HG03196 (cell line): ENCODE data around the gene FOXO1.
A peak's percentile ranks its signal among the peaks of the same experiment; 100 is the strongest.
"Not testable (repeated sequence)": the region's sequence is repeated elsewhere in the genome, so short reads cannot be mapped to it uniquely, and the experiment has no call there.

Source experiments
- ATAC-seq: cut with Tn5 transposase; IDR thresholded peaks from one replicate; pipeline ENCODE4 v1.9.1; 2021; ENCODE audit not compliant: unreplicated experiment

Gene FOXO1

GRCh38 chr13:40666045-40666932, at the start of gene FOXO1:
Gene FOXO1 (minus strand): TSS chr13:40666641. CDS start chr13:40666212, 429 bp downstream.
- peak; percentile 45 for ATAC-seq

GRCh38 chr13:40714433-40714832, 48.0 kb upstream of the FOXO1 start:
- not testable (repeated sequence) for ATAC-seq

- no peak for ATAC-seq
Observed at GRCh38 chr13:40706439-40706838, 40.0 kb upstream of the FOXO1 start.

GRCh38 chr13:40697711-40698110, 31.3 kb upstream of the FOXO1 start:
- no peak for ATAC-seq

GRCh38 chr13:40694426-40694825, 28.0 kb upstream of the FOXO1 start:
- ATAC-seq: no peak

GRCh38 chr13:40692946-40693345, 26.5 kb upstream of the FOXO1 start:
- ATAC-seq: peak; percentile 58

GRCh38 chr13:40688781-40689180, 22.3 kb upstream of the FOXO1 start:
- ATAC-seq: no peak

GRCh38 chr13:40682449-40683240, 16.2 kb upstream of the FOXO1 start:
- no peak for ATAC-seq

GRCh38 chr13:40681341-40682146, 15.1 kb upstream of the FOXO1 start:
- no peak for ATAC-seq

GRCh38 chr13:40680659-40681323, 14.3 kb upstream of the FOXO1 start:
- no peak for ATAC-seq

- ATAC-seq: no peak
Observed at GRCh38 chr13:40679480-40679985, 13.1 kb upstream of the FOXO1 start.

- no peak for ATAC-seq
Observed at GRCh38 chr13:40677064-40677463, 10.6 kb upstream of the FOXO1 start.

GRCh38 chr13:40676007-40676406, 9.6 kb upstream of the FOXO1 start:
- no peak for ATAC-seq

GRCh38 chr13:40673414-40673813, 7.0 kb upstream of the FOXO1 start:
- no peak for ATAC-seq

GRCh38 chr13:40672765-40673397, 6.4 kb upstream of the FOXO1 start:
- no peak for ATAC-seq

GRCh38 chr13:40671956-40672764, 5.7 kb upstream of the FOXO1 start:
- ATAC-seq: no peak

- ATAC-seq: no peak
Observed at GRCh38 chr13:40670307-40670706, 3.9 kb upstream of the FOXO1 start.

- ATAC-seq: no peak
Observed at GRCh38 chr13:40668335-40668734, 1.9 kb upstream of the FOXO1 start.

- no peak for ATAC-seq
Observed at GRCh38 chr13:40667622-40667978, 1.2 kb upstream of the FOXO1 start.
